Calu3 (cell line): ENCODE data around the gene CTCF. TPM values are rescaled to one million over a fixed set of nuclear protein-coding genes. Genes with fewer than 3 reads are reported as not detected.
"Not testable (repeated sequence)": the region's sequence is repeated elsewhere in the genome, so short reads cannot be mapped to it uniquely, and the experiment has no call there.

ENCODE experiments used
- Bru-seq: library from RNA; stranded (reverse); fragments of 400-500 nt; gene quantifications from one replicate; lab custom pipeline; 2021; lab: Mats Ljungman, UMichigan
- BruChase-seq, 2 experiments: library from RNA; stranded (reverse); fragments of 400-500 nt; gene quantifications; one replicate each; lab custom pipeline; 2021; lab: Mats Ljungman, UMichigan
- BruUV-seq: library from RNA; stranded (reverse); fragments of 400-500 nt; replicated peaks from 2 replicates; lab custom pipeline; 2021; lab: Mats Ljungman, UMichigan
- CTCF ChIA-PET: fragments of 300-600 bp; sonication (Branson Sonifier 250); formaldehyde crosslinking; loops from one replicate; lab custom pipeline; 2022; ENCODE audit warnings: antibody characterized with exemption; lab: Charles Lee
- DNase-seq: peaks from one replicate; pipeline ENCODE4 v3.0.0; 2022
- H3K27ac Mint-ChIP-seq: one replicate; pipeline ENCODE4 v1.8.0; 2022; ENCODE audit warnings: mixed read lengths; ENCODE audit not compliant: unreplicated experiment
- H3K27me3 Mint-ChIP-seq: one replicate; pipeline ENCODE4 v1.8.0; 2022; ENCODE audit warnings: mixed read lengths; ENCODE audit not compliant: unreplicated experiment
- H3K36me3 Mint-ChIP-seq: one replicate; pipeline ENCODE4 v1.8.0; 2022; ENCODE audit warnings: mild to moderate bottlenecking, moderate library complexity, mixed read lengths; ENCODE audit not compliant: insufficient read depth, unreplicated experiment
- H3K4me1 Mint-ChIP-seq: one replicate; pipeline ENCODE4 v1.8.0; 2022; ENCODE audit warnings: mild to moderate bottlenecking, low read depth, mixed read lengths; ENCODE audit not compliant: unreplicated experiment
- H3K4me3 Mint-ChIP-seq: one replicate; pipeline ENCODE4 v1.8.0; 2022; ENCODE audit warnings: mild to moderate bottlenecking, low read depth, moderate library complexity, mixed read lengths; ENCODE audit not compliant: unreplicated experiment
- H3K9me3 Mint-ChIP-seq: one replicate; pipeline ENCODE4 v1.8.0; 2022; ENCODE audit warnings: low read depth, mixed read lengths; ENCODE audit not compliant: unreplicated experiment
- CTCF ChIP-seq: fragments of 200-600 bp; IDR thresholded peaks from one replicate; pipeline ENCODE4 v1.8.0; 2022; ENCODE audit warnings: antibody characterized with exemption; ENCODE audit not compliant: unreplicated experiment
- intact Hi-C: fragments of 100-400 bp; cut with micrococcal nuclease; formaldehyde crosslinking; loops from one replicate; pipeline ENCODE4 v1.10.0; 2022; ENCODE audit not compliant: unreplicated experiment
- long read RNA-seq: library from polyadenylated mRNA; stranded (forward); transcript quantifications from one replicate; pipeline ENCODE4 v2.0.0, GENCODE V29; 2022
- total RNA-seq: library from RNA; stranded (reverse); gene quantifications from 2 replicates; pipeline ENCODE4 v1.2.3, GENCODE V29; 2022

CTCF gene, protein sequence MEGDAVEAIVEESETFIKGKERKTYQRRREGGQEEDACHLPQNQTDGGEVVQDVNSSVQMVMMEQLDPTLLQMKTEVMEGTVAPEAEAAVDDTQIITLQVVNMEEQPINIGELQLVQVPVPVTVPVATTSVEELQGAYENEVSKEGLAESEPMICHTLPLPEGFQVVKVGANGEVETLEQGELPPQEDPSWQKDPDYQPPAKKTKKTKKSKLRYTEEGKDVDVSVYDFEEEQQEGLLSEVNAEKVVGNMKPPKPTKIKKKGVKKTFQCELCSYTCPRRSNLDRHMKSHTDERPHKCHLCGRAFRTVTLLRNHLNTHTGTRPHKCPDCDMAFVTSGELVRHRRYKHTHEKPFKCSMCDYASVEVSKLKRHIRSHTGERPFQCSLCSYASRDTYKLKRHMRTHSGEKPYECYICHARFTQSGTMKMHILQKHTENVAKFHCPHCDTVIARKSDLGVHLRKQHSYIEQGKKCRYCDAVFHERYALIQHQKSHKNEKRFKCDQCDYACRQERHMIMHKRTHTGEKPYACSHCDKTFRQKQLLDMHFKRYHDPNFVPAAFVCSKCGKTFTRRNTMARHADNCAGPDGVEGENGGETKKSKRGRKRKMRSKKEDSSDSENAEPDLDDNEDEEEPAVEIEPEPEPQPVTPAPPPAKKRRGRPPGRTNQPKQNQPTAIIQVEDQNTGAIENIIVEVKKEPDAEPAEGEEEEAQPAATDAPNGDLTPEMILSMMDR
- total RNA-seq (50.9 and 52.1 TPM in 2 replicates), Bru-seq, nascent RNA (percentile 84 among the genes with signal in this experiment), BruChase-seq, experiment 1, labeled RNA remaining after a 6-hour chase (percentile 84 among the genes with signal in this experiment), BruChase-seq, experiment 2, labeled RNA remaining after a 2-hour chase (percentile 86 among the genes with signal in this experiment)
- long read RNA-seq, transcript CTCF-201 (12 exons, 3,941 nt), result major isoform, 38 of 47 reads
- long read RNA-seq, partial matches to known transcripts, result 1 of 47 reads
- long read RNA-seq, other reads (novel, unspliced or antisense), result 3 of 47 reads

DNA sequence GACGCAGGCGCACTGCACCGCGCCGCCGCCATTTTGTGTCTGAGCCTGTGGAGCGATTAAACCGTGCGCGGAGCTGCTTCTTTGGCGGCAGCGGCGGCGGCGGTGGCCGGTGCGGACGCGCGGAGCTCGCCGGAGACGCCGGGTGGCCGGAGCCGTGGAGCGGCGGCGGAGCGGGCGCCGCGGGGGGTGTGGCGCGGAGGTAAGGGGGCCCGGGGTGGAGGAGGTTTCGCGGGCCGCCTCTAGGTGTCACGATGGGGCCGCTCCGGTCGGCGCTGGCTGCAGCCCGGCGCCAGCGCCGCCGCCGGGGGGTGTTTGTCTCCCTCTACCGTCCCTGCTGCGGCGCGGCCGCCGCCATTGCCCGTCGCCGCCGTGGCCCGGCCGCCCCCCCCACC is at the start of gene CTCF:
TSS of gene CTCF (plus strand) at position 1 of the 392 bp plus-strand sequence. CDS start 48,307 bp downstream, outside the sequence.
- Mint-ChIP-seq H3K4me1 (peaks cover 28% of the 10 kb centered on the region), H3K4me3 (peak within 1 kb of the TSS; percentile 95), H3K36me3 (peaks cover 42% of the 10 kb centered on the region), H3K27me3 (no peaks in the 10 kb centered on the region), H3K27ac (peak within 1 kb of the TSS; percentile 93), H3K9me3 (no peaks in the 10 kb centered on the region)
- CTCF ChIA-PET, result interaction anchor here (0.5 to 4.1 kb wide), 8 partner anchors 9 to 303 kb away, joined by 3 to 37 read pairs (median 4); no protein-coding TSS in a partner anchor
- DNase-seq, result peak; percentile 88
- peak; percentile 56 for TF ChIP-seq CTCF
- intact Hi-C loops, result loop anchor here (2.0 to 5.0 kb wide), 2 partner anchors 42 to 80 kb away; no protein-coding TSS in a partner anchor
- no TSS peak for BruUV-seq

DNA sequence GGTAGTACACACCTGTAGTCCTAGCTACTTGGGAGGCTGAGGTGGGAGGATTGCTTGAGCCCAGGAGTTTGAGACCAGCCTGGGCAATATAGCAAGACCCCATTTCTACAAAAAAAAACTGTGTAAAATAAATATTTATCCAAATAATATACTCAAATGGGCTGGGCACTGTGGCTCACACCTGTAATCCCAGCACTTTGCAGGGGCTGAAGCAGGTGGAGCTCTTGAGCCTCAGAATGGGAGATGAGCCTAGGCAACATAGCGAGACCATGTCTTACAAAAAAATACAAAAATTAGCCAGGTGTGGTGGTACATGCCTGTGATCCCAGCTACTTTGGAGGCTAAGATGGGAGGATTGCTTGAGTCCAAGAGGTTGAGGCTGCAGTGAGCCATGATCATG is 48.4 kb upstream of the CTCF start:
- CTCF ChIA-PET, result interaction anchor here (0.5 to 2.2 kb wide), 10 partner anchors 11 to 254 kb away, joined by 3 to 17 read pairs (median 4); partner anchors contain the start of gene ATP6V0D1
- H3K27me3 Mint-ChIP-seq, H3K27ac Mint-ChIP-seq, H3K36me3 Mint-ChIP-seq, BruUV-seq, H3K4me3 Mint-ChIP-seq, DNase-seq, H3K4me1 Mint-ChIP-seq, H3K9me3 Mint-ChIP-seq: not testable (repeated sequence)
- intact Hi-C loops, result loop anchor here (1.0 to 2.0 kb wide), 2 partner anchors 20 to 559 kb away; no protein-coding TSS in a partner anchor

DNA sequence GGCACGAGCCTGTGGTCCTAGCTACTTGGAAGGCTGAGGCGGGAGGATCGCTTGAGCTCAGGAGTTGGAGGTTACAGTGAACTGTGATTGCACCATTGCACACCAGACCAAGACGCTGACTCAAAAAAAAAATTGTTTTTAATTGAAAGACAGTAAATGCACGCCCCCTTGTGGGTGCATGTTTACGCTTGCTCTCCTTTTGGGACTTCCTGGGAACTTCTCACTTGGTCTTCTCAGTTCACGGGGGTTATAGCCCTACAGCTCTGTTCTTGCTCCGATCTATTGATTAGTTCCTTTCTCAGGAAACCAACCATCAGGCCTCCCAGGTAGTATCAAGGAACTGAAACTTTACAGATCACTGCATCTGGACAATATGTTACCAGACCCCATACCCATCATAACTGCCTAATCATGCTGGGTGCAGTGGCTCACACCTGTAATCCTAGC is 47.9 kb upstream of the CTCF start:
- CTCF ChIA-PET, result interaction anchor here (0.6 to 2.2 kb wide), 9 partner anchors 12 to 254 kb away, joined by 3 to 17 read pairs (median 4); partner anchors contain the start of gene ATP6V0D1
- no TSS peak for BruUV-seq
- Mint-ChIP-seq H3K9me3 (no peaks in the 10 kb centered on the region), H3K36me3 (no peaks in the 10 kb centered on the region), H3K27ac (no peak overlapping the region), H3K27me3 (peaks cover 7% of the 10 kb centered on the region), H3K4me3 (no peak overlapping the region), H3K4me1 (no peaks in the 10 kb centered on the region)
- TF ChIP-seq CTCF, result peak; percentile 82
- peak; percentile 85 for DNase-seq
- intact Hi-C loops, result loop anchor here (1.0 to 2.0 kb wide), 2 partner anchors 20 to 560 kb away; no protein-coding TSS in a partner anchor

DNA sequence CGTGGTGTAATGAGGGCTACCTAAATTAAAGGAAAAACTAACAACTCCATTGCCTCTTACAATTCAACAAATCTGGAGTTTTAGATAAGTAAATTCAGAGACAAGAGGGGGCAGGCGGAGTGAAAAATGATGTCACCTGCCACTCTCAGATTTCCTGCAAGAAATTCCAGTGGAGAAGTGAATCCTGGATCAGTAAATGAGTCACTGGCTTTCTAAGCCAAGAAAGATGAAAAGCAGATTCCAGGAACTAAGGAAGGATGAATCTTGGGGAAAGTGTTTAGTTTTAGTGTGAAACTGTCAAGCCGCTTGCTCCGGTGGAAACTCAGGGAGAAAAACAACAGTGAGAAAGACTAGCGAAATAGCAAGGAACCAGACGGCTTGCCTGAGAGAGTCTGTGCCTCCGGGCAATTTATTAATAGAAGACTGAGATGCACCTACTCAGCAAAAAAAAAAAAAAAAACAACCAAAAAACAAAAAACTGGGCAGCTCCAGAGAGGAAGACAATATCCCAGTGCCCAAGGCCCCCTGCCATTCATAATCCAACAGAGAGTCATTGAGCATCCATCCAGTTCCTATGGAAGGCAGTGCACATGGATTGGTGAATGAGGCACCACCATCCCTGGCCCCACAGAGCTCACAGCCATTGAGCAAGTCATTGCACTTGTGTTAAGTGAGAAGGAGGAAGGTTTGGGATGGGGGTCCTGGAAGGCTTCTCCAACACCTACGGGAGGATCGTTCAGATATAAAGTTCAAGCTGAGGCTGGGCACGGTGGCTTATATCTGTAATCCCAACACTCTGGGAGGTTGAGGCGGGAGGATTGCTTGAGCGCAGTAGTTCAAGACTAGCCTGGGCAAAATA is 45.8 kb upstream of the CTCF start:
- Mint-ChIP-seq H3K36me3 (peaks cover 7% of the 10 kb centered on the region), H3K27ac (no peak overlapping the region), H3K4me3 (no peak overlapping the region), H3K27me3 (peaks cover 12% of the 10 kb centered on the region), H3K4me1 (peaks cover 8% of the 10 kb centered on the region), H3K9me3 (no peaks in the 10 kb centered on the region)
- no peak for TF ChIP-seq CTCF
- intact Hi-C loops, result no loop called here
- no peak for DNase-seq
- BruUV-seq, result no TSS peak
- CTCF ChIA-PET, result interaction anchor here (1.5 kb wide), 1 partner anchor 22 kb away, joined by 3 read pairs; no protein-coding TSS in a partner anchor
